BLaER1 (cell line): ENCODE data around the gene SUPT4H1.

Experiments
- H3K27ac ChIP-seq: shearing (Covaris generic); formaldehyde crosslinking; 2 replicates; pipeline ENCODE4 v1.8.1; 2022
- H3K27me3 ChIP-seq: shearing (Covaris generic); formaldehyde crosslinking; 2 replicates; pipeline ENCODE4 v1.8.1; 2022
- H3K36me3 ChIP-seq: shearing (Covaris generic); formaldehyde crosslinking; 2 replicates; pipeline ENCODE4 v1.8.1; 2022
- H3K4me1 ChIP-seq: shearing (Covaris generic); formaldehyde crosslinking; 2 replicates; pipeline ENCODE4 v1.8.1; 2022
- H3K4me2 ChIP-seq: shearing (Covaris generic); formaldehyde crosslinking; 2 replicates; pipeline ENCODE4 v1.8.1; 2022
- H3K4me3 ChIP-seq: shearing (Covaris generic); formaldehyde crosslinking; 2 replicates; pipeline ENCODE4 v1.8.1; 2022
- H3K9ac ChIP-seq: shearing (Covaris generic); formaldehyde crosslinking; 2 replicates; pipeline ENCODE4 v1.8.1; 2022
- H3K9me3 ChIP-seq: shearing (Covaris generic); formaldehyde crosslinking; 2 replicates; pipeline ENCODE4 v1.8.1; 2022
- H4K20me1 ChIP-seq: shearing (Covaris generic); formaldehyde crosslinking; 2 replicates; pipeline ENCODE4 v1.8.1; 2022
- Cebpa-rat ChIP-seq: shearing (Covaris generic); IDR thresholded peaks from 2 replicates; pipeline ENCODE4 v1.8.1; 2022

SUPT4H1 gene

GRCh38 chr17:58320163-58320558, 31.8 kb downstream of the SUPT4H1 start:
- H3K9ac ChIP-seq: no peak overlapping the region
- H3K27ac ChIP-seq: no peak overlapping the region
- peaks cover 76% of the 10 kb centered on the region for H3K4me1 ChIP-seq
- no peak for TF ChIP-seq Cebpa-rat
- peaks cover 9% of the 10 kb centered on the region; the same call in 1 of the 2 replicates for H3K27me3 ChIP-seq
- H3K4me2 ChIP-seq: no peak overlapping the region
- H4K20me1 ChIP-seq: peaks cover 13% of the 10 kb centered on the region
- H3K4me3 ChIP-seq: no peak overlapping the region
- peaks cover 69% of the 10 kb centered on the region for H3K36me3 ChIP-seq
- H3K9me3 ChIP-seq: no peaks in the 10 kb centered on the region

DNA sequence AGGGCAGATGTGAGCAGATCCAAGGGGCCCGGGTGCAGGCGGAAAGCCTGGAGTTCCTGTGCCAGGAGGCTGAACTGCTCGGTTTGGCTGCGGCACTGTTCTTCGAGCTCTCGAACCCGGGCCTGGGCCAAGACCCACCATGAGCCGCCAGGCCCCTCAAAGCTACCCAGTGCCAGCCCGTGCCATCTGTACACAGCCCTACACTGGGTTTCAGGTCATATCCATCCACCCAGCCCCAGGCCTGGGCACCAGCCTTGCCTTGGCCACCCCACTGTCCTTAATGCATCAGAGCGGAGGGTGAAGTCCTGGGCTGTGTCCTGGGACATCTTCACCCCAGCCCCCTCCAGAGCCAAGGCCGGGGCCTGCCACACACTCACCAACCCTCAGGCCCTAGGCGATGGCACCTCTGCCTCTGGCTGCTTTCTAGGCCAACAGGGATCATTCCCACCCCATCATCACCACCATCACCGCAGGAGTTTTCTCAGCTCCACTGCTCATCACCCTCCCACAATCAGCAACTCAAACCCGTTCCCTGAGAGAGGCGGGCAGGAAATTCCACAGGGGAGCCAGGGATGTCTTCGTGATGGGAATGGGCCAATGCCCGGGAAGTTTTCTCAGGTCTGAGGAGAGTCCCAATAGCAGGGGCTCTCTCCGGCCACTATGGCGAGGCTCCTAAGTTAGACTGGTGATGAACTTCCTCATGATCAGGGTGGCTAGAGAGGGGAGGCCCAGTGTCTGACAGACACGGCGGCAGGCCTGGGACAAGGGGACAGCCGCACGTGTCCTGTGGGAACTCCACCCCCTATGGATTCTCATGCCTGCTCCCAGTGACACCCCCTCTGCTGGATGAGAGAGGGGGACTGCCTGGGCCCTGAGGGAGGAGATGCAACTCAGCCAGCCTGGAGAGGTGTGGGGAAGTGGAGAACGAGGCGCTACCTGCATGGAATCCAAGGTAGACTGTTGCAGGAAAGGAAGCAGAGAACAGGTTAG, 32.5 kb downstream of the SUPT4H1 start:
- peak overlapping the region; percentile 18; the same call in 1 of the 2 replicates for H3K27ac ChIP-seq

GRCh38 chr17:58318627-58319172, 33.3 kb downstream of the SUPT4H1 start:
- no peak overlapping the region for H3K4me3 ChIP-seq
- no peaks in the 10 kb centered on the region for H4K20me1 ChIP-seq
- no peak overlapping the region; the same call in 1 of the 2 replicates for H3K9ac ChIP-seq
- H3K4me2 ChIP-seq: no peak overlapping the region
- peaks cover 69% of the 10 kb centered on the region for H3K36me3 ChIP-seq
- H3K27me3 ChIP-seq: no peaks in the 10 kb centered on the region
- H3K9me3 ChIP-seq: no peaks in the 10 kb centered on the region
- no peak for TF ChIP-seq Cebpa-rat
- H3K4me1 ChIP-seq: peaks cover 76% of the 10 kb centered on the region
- H3K27ac ChIP-seq: peak overlapping the region; percentile 67

More for the DNA sequence above, 32.5 kb downstream of the SUPT4H1 start:
- no peak overlapping the region for H3K9ac ChIP-seq
- no peak overlapping the region for H3K4me2 ChIP-seq
- H3K4me1 ChIP-seq: peaks cover 76% of the 10 kb centered on the region
- peaks cover 7% of the 10 kb centered on the region; the same call in 1 of the 2 replicates for H4K20me1 ChIP-seq
- no peak overlapping the region for H3K4me3 ChIP-seq
- peaks cover 5% of the 10 kb centered on the region; the same call in 1 of the 2 replicates for H3K27me3 ChIP-seq
- no peaks in the 10 kb centered on the region for H3K9me3 ChIP-seq
- H3K36me3 ChIP-seq: peaks cover 69% of the 10 kb centered on the region
- no peak for TF ChIP-seq Cebpa-rat

- Histone ChIP-seq H3K27me3 (no peaks in the 10 kb centered on the region), H3K4me2 (peak overlapping the region; percentile 60), H3K36me3 (peaks cover 66% of the 10 kb centered on the region), H3K27ac (peak overlapping the region; percentile 67), H3K9me3 (no peaks in the 10 kb centered on the region), H3K4me1 (peaks cover 76% of the 10 kb centered on the region), H4K20me1 (no peaks in the 10 kb centered on the region), H3K4me3 (no peak overlapping the region), H3K9ac (peak overlapping the region; percentile 12; the same call in 1 of the 2 replicates)
- no peak for TF ChIP-seq Cebpa-rat
These were observed 33.9 kb downstream of the SUPT4H1 start for GRCh38 chr17:58318065-58318481.

GRCh38 chr17:58317421-58318064, 34.5 kb downstream of the SUPT4H1 start:
- Histone ChIP-seq H3K4me2 (peak overlapping the region; percentile 60), H3K4me3 (no peak overlapping the region), H3K27ac (peak overlapping the region; percentile 67), H4K20me1 (no peaks in the 10 kb centered on the region), H3K27me3 (no peaks in the 10 kb centered on the region), H3K4me1 (peaks cover 70% of the 10 kb centered on the region), H3K36me3 (peaks cover 61% of the 10 kb centered on the region), H3K9ac (peak overlapping the region; percentile 12; the same call in 1 of the 2 replicates), H3K9me3 (no peaks in the 10 kb centered on the region)
- no peak for TF ChIP-seq Cebpa-rat

GRCh38 chr17:58316260-58316960, 35.6 kb downstream of the SUPT4H1 start:
- Histone ChIP-seq H3K9me3 (no peaks in the 10 kb centered on the region), H3K9ac (no peak overlapping the region; the same call in 1 of the 2 replicates), H3K4me1 (peaks cover 62% of the 10 kb centered on the region), H3K36me3 (peaks cover 60% of the 10 kb centered on the region), H3K4me3 (no peak overlapping the region), H4K20me1 (no peaks in the 10 kb centered on the region), H3K27me3 (no peaks in the 10 kb centered on the region), H3K4me2 (0 out of 2 replicates have a peak overlapping the region, but pooled peaks have one; percentile 60), H3K27ac (peak overlapping the region; percentile 67)
- TF ChIP-seq Cebpa-rat: no peak

DNA sequence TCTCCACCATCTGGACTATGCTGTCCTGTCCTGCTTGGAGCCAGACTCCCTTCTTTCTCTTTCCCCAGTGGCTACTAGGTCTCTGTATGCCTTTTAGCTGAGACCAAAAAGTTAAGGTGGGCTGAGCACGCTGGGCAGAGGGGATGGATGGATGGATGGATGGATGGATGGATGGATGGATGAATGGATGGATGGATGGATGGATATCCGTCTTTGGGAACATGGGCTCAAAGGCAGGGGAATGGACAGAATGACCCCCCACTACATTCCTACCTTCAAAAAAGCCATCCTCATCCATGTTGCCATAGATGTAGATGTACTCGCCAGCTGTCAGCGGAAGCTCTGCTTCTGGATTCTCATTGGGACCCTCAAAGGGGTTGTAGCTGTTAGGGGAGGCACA, 36.3 kb downstream of the SUPT4H1 start:
- no peaks in the 10 kb centered on the region for H3K27me3 ChIP-seq
- H3K9me3 ChIP-seq: no peaks in the 10 kb centered on the region
- H3K4me1 ChIP-seq: peaks cover 56% of the 10 kb centered on the region
- no peak overlapping the region for H3K4me3 ChIP-seq
- no peak for TF ChIP-seq Cebpa-rat
- peaks cover 60% of the 10 kb centered on the region for H3K36me3 ChIP-seq
- no peaks in the 10 kb centered on the region for H4K20me1 ChIP-seq
- H3K27ac ChIP-seq: no peak overlapping the region
- H3K9ac ChIP-seq: 0 out of 2 replicates have a peak overlapping the region, but pooled peaks have one; percentile 45
- no peak overlapping the region for H3K4me2 ChIP-seq

- H3K4me1 ChIP-seq: peaks cover 56% of the 10 kb centered on the region
- no peak overlapping the region for H3K4me3 ChIP-seq
- peaks cover 60% of the 10 kb centered on the region for H3K36me3 ChIP-seq
- TF ChIP-seq Cebpa-rat: no peak
- H3K9me3 ChIP-seq: no peaks in the 10 kb centered on the region
- no peaks in the 10 kb centered on the region for H4K20me1 ChIP-seq
- H3K4me2 ChIP-seq: no peak overlapping the region
- no peaks in the 10 kb centered on the region for H3K27me3 ChIP-seq
- 0 out of 2 replicates have a peak overlapping the region, but pooled peaks have one; percentile 45 for H3K9ac ChIP-seq
- H3K27ac ChIP-seq: no peak overlapping the region
These were observed 36.7 kb downstream of the SUPT4H1 start for GRCh38 chr17:58315281-58315711.

- Histone ChIP-seq H3K27me3 (no peaks in the 10 kb centered on the region), H3K4me1 (peaks cover 56% of the 10 kb centered on the region), H3K36me3 (peaks cover 60% of the 10 kb centered on the region), H3K4me2 (peak overlapping the region; percentile 66; the same call in 1 of the 2 replicates), H4K20me1 (no peaks in the 10 kb centered on the region), H3K9me3 (no peaks in the 10 kb centered on the region), H3K27ac (peak overlapping the region; percentile 55; the same call in 1 of the 2 replicates), H3K4me3 (no peak overlapping the region), H3K9ac (no peak overlapping the region)
- no peak for TF ChIP-seq Cebpa-rat
These were observed 37.3 kb downstream of the SUPT4H1 start for GRCh38 chr17:58314706-58315015.
